CD14-positive monocyte (primary cell): Measurements from ENCODE around the gene TEKT2. TPM values are rescaled to one million over a fixed set of nuclear protein-coding genes. Genes with fewer than 3 reads are reported as not detected.

ENCODE experiments used
- DNase-seq, 3 donors: peaks; one replicate each; pipeline ENCODE4 v3.0.0-alpha.2; 2011 to 2022
- H2AFZ ChIP-seq: 2 replicates; pipeline ENCODE4 v1.6.0; 2012; ENCODE audit warnings: mild to moderate bottlenecking, low read depth, low read length, inconsistent platforms; ENCODE audit not compliant: insufficient read depth, poor library complexity, severe bottlenecking
- H3K27ac ChIP-seq, 2 donors: 1 replicate in 1 of 2; 2 replicates in 1 of 2; pipeline ENCODE4 v1.5.1; 2012 to 2013; ENCODE audit warnings: low read length in 2 of 2, control low read depth in 1 of 2, inconsistent platforms in 1 of 2, low read depth in 1 of 2, mild to moderate bottlenecking in 1 of 2
- H3K27me3 ChIP-seq, 2 donors: one replicate each; pipeline versions ENCODE4 v1.6.0 to v1.6.1; 2011 to 2013; ENCODE audit warnings: low read length in 2 of 2; ENCODE audit not compliant: control insufficient read depth in 2 of 2, insufficient read depth in 2 of 2
- H3K36me3 ChIP-seq, 2 donors: replicated peaks in 1 of 2; 1 replicate in 1 of 2; 2 replicates in 1 of 2; pipeline versions ENCODE4 v1.5.1 to v1.6.1; 2012 to 2013; ENCODE audit warnings: low read length in 2 of 2, control low read depth in 1 of 2, inconsistent platforms in 1 of 2, mild to moderate bottlenecking in 1 of 2; ENCODE audit not compliant: insufficient read depth in 2 of 2, control insufficient read depth in 1 of 2
- H3K4me1 ChIP-seq, 2 donors: 1 replicate in 1 of 2; 2 replicates in 1 of 2; pipeline versions ENCODE4 v1.5.1 to v1.6.1; 2012 to 2013; ENCODE audit warnings: low read length in 2 of 2, control low read depth in 1 of 2, inconsistent platforms in 1 of 2, mild to moderate bottlenecking in 1 of 2, moderate library complexity in 1 of 2; ENCODE audit not compliant: insufficient read depth in 2 of 2, control insufficient read depth in 1 of 2
- H3K4me2 ChIP-seq: replicated peaks from 2 replicates; pipeline ENCODE3; 2012; ENCODE audit warnings: low read length, moderate library complexity, mild to moderate bottlenecking; ENCODE audit not compliant: poor library complexity, severe bottlenecking; ENCODE audit errors: extremely low read depth
- H3K4me3 ChIP-seq, 3 experiments: fragments of 200-600 bp in 1 of 3; sonication (generic) in 1 of 3; replicated peaks in 1 of 3; 1 replicate in 2 of 3; 2 replicates in 1 of 3; pipeline ENCODE4 v1.5.1; 2011 to 2013; ENCODE audit warnings: low read length in 3 of 3, mild to moderate bottlenecking in 3 of 3, control low read depth in 2 of 3, low read depth in 2 of 3, inconsistent platforms in 1 of 3, moderate library complexity in 1 of 3
- H3K79me2 ChIP-seq: 2 replicates; pipeline ENCODE4 v1.6.0; 2012; ENCODE audit warnings: mild to moderate bottlenecking, control low read depth, inconsistent platforms, low read length, moderate library complexity; ENCODE audit not compliant: insufficient read depth
- H3K9ac ChIP-seq: 2 replicates; pipeline ENCODE4 v1.6.0; 2017; ENCODE audit warnings: low read length, mild to moderate bottlenecking; ENCODE audit not compliant: insufficient read depth, poor library complexity, severe bottlenecking
- H3K9me3 ChIP-seq, 2 donors: replicated peaks in 1 of 2; 1 replicate in 1 of 2; 2 replicates in 1 of 2; pipeline versions ENCODE4 v1.5.1 to v1.6.1; 2012 to 2013; ENCODE audit warnings: low read length in 2 of 2, control low read depth in 1 of 2; ENCODE audit not compliant: control insufficient read depth in 1 of 2, insufficient read depth in 1 of 2
- H4K20me1 ChIP-seq: 2 replicates; pipeline ENCODE4 v1.6.0; 2012; ENCODE audit warnings: mild to moderate bottlenecking, low read length, control low read depth, moderate library complexity; ENCODE audit not compliant: insufficient read depth
- H3K27ac Mint-ChIP-seq, 7 donors: one replicate each; pipeline ENCODE4 v1.8.0; 2020; ENCODE audit warnings: mild to moderate bottlenecking in 7 of 7, mixed read lengths in 7 of 7, moderate library complexity in 6 of 7, inconsistent platforms in 2 of 7
- H3K27me3 Mint-ChIP-seq, 3 donors: one replicate each; pipeline ENCODE4 v1.8.0; 2021 to 2022; ENCODE audit warnings: low read depth in 3 of 3, mild to moderate bottlenecking in 3 of 3, mixed read lengths in 3 of 3, moderate library complexity in 3 of 3, inconsistent platforms in 1 of 3
- H3K36me3 Mint-ChIP-seq, 2 donors: one replicate each; pipeline ENCODE4 v1.8.0; 2020; ENCODE audit warnings: mixed read lengths in 2 of 2, inconsistent platforms in 1 of 2, mild to moderate bottlenecking in 1 of 2
- H3K4me1 Mint-ChIP-seq: one replicate; pipeline ENCODE4 v1.8.0; 2020; ENCODE audit warnings: mild to moderate bottlenecking, mixed read lengths
- H3K4me3 Mint-ChIP-seq, 2 donors: one replicate each; pipeline ENCODE4 v1.8.0; 2020; ENCODE audit warnings: mild to moderate bottlenecking in 2 of 2, mixed read lengths in 2 of 2, moderate library complexity in 1 of 2
- H3K9me3 Mint-ChIP-seq, 7 donors: one replicate each; pipeline ENCODE4 v1.8.0; 2020 to 2022; ENCODE audit warnings: mixed read lengths in 7 of 7, mild to moderate bottlenecking in 6 of 7, moderate library complexity in 6 of 7, inconsistent platforms in 2 of 7
- CTCF ChIP-seq: fragments of 200-600 bp; IDR thresholded peaks from one replicate; pipeline ENCODE4 v1.8.0; 2022; ENCODE audit warnings: antibody characterized with exemption, mild to moderate bottlenecking
- WGBS: methylation state at CpG from one replicate; pipeline ENCODE4 v1.1.5; 2013; ENCODE audit warnings: missing lambda C conversion rate; ENCODE audit not compliant: insufficient coverage; 5-methylcytosine and 5-hydroxymethylcytosine counted together
- intact Hi-C, 2 donors: fragments of 100-400 bp; cut with micrococcal nuclease; formaldehyde crosslinking; loops; one replicate each; pipeline versions ENCODE4 v1.15.0 to v1.15.1; 2023
- polyA plus RNA-seq, 3 donors: library from polyadenylated mRNA; depleted of rRNA in 1 of 3; unstranded in 2 of 3; stranded (reverse) in 1 of 3; fragments of 300-500 nt in 2 of 3; fragments of >200 nt in 1 of 3; fragmentation: Illumina TruSeq in 2 of 3; gene quantifications; 1 replicate in 2 of 3; 2 replicates in 1 of 3; pipeline ENCODE4 v1.2.3, GENCODE V29; 2012 to 2021

TEKT2 gene
- polyA plus RNA-seq, 3 donors = 0.23 TPM; not detected in 2

GRCh38 chr1:36114371-36114770, 30.5 kb downstream of the TEKT2 start:
- peaks cover 20 to 37% of the 10 kb centered on the region in 2 donors for H3K4me1 ChIP-seq
- no peak for TF ChIP-seq CTCF
- peaks cover 2 to 15% of the 10 kb centered on the region in 2 donors for H3K36me3 ChIP-seq
- no peaks in the 10 kb centered on the region for H3K9me3 ChIP-seq
- H3K9me3 Mint-ChIP-seq = peaks cover 0 to 2% (median 0%) of the 10 kb centered on the region in 7 donors
- H3K4me2 ChIP-seq = no peak overlapping the region
- DNase-seq = no peak
- H3K9ac ChIP-seq = no peak overlapping the region
- no peak overlapping the region for H3K4me3 Mint-ChIP-seq
- no peaks in the 10 kb centered on the region for H4K20me1 ChIP-seq
- no peaks in the 10 kb centered on the region for H3K27me3 ChIP-seq
- intact Hi-C loops = no loop called here
- H3K27ac ChIP-seq = no peak overlapping the region
- no peak overlapping the region for H2AFZ ChIP-seq
- peaks cover 33 to 35% of the 10 kb centered on the region in 2 donors for H3K36me3 Mint-ChIP-seq
- no peak overlapping the region for H3K27ac Mint-ChIP-seq
- H3K4me1 Mint-ChIP-seq = peaks cover 31% of the 10 kb centered on the region
- no peak overlapping the region for H3K4me3 ChIP-seq
- H3K79me2 ChIP-seq = no peaks in the 10 kb centered on the region
- peaks cover 1 to 3% (median 2%) of the 10 kb centered on the region in 3 donors for H3K27me3 Mint-ChIP-seq
- 70% methylated on average over 5 of the region's 5 CpGs for WGBS

GRCh38 chr1:36115200-36115669, 31.3 kb downstream of the TEKT2 start:
- H3K4me3 Mint-ChIP-seq = no peak overlapping the region
- H3K9me3 Mint-ChIP-seq = peaks cover 0 to 2% (median 0%) of the 10 kb centered on the region in 7 donors
- H3K4me1 Mint-ChIP-seq = peaks cover 39% of the 10 kb centered on the region
- Histone ChIP-seq H3K4me2 (no peak overlapping the region), H3K4me3 (no peak overlapping the region), H3K9me3 (no peaks in the 10 kb centered on the region), H3K79me2 (no peaks in the 10 kb centered on the region), H3K36me3 (peaks cover 2 to 15% of the 10 kb centered on the region in 2 donors), H4K20me1 (no peaks in the 10 kb centered on the region), H3K27ac (peak overlapping the region in 1 of 2 donors; percentile 14), H3K27me3 (no peaks in the 10 kb centered on the region), H2AFZ (no peak overlapping the region), H3K4me1 (peaks cover 28 to 46% of the 10 kb centered on the region in 2 donors), H3K9ac (no peak overlapping the region)
- H3K27ac Mint-ChIP-seq = peak overlapping the region in 4 of 7 donors; percentile 24 to 78 (median 58)
- no peak for TF ChIP-seq CTCF
- no peak for DNase-seq
- peaks cover 0 to 3% (median 2%) of the 10 kb centered on the region in 3 donors for H3K27me3 Mint-ChIP-seq
- H3K36me3 Mint-ChIP-seq = peaks cover 31 to 32% of the 10 kb centered on the region in 2 donors
- 78% methylated on average over 14 of the region's 18 CpGs for WGBS
- intact Hi-C loops = no loop called here
